Testis (tissue), 3 donors: ENCODE measurements around the gene MYADML2. TPM values are rescaled to one million over a fixed set of nuclear protein-coding genes. Genes with fewer than 3 reads are reported as not detected.

Experiments
- DNase-seq: peaks from one replicate; pipeline ENCODE4 v3.0.0-alpha.2; 2019
- H3K27ac ChIP-seq, 2 donors: fragments of 200-600 bp; sonication (generic); one replicate each; pipeline ENCODE4 v1.5.1; 2019
- H3K27me3 ChIP-seq: fragments of 200-600 bp; sonication (generic); one replicate; pipeline ENCODE4 v1.5.1; 2019
- H3K36me3 ChIP-seq: fragments of 200-600 bp; sonication (generic); one replicate; pipeline ENCODE4 v1.5.1; 2017; ENCODE audit warnings: low read depth; ENCODE audit errors: missing control alignments
- H3K4me1 ChIP-seq: fragments of 200-600 bp; sonication (generic); one replicate; pipeline ENCODE4 v1.5.1; 2019
- H3K4me3 ChIP-seq, 2 donors: fragments of 200-600 bp; sonication (generic); one replicate each; pipeline ENCODE4 v1.5.1; 2017 to 2019
- H3K9me3 ChIP-seq: fragments of 200-600 bp; sonication (generic); one replicate; pipeline ENCODE4 v1.5.1; 2017
- POLR2A ChIP-seq: fragments of 450-650 bp; IDR thresholded peaks from one replicate; pipeline ENCODE4 v1.6.1; 2017; ENCODE audit warnings: antibody characterized with exemption, mild to moderate bottlenecking, moderate library complexity
- WGBS, 2 donors: methylation state at CpG; one replicate each; pipeline ENCODE4 v1.1.5; 2018; 5-methylcytosine and 5-hydroxymethylcytosine counted together
- intact Hi-C: fragments of 100-400 bp; cut with DNase I; formaldehyde crosslinking; loops from one replicate; pipeline ENCODE4 v1.15.1; 2023; ENCODE audit warnings: low total_unique reads
- polyA plus RNA-seq: library from polyadenylated mRNA; stranded (reverse); fragments of 350-450 nt; fragmentation: Illumina TruSeq; extraction: RNeasy Lipid Tissue Mini Kit (QIAGEN cat#74804); gene quantifications from one replicate; pipeline ENCODE4 v1.2.3, GENCODE V29; 2014; ENCODE audit warnings: low read depth, low replicate concordance; ENCODE audit not compliant: insufficient read depth
- total RNA-seq, 2 donors: library from RNA; depleted of rRNA; stranded (reverse); fragments of >200 nt; gene quantifications; one replicate each; pipeline ENCODE4 v1.2.3, GENCODE V29; 2016
- TF ChIP-seq, protein P1 (sequence below), 3 experiments: fragments of 450-650 bp in 2 of 3; fragments of 200-600 bp in 1 of 3; sonication (generic) in 1 of 3; IDR thresholded peaks; one replicate each; pipeline ENCODE4 v1.5.1; 2016 to 2019; ENCODE audit warnings: antibody characterized with exemption in 3 of 3, mild to moderate bottlenecking in 2 of 3, moderate library complexity in 1 of 3

MYADML2 gene
- total and polyA plus RNA-seq, 3 donors from 2014 or later, result 0.16 to 0.57 (median 0.25) TPM

DNA sequence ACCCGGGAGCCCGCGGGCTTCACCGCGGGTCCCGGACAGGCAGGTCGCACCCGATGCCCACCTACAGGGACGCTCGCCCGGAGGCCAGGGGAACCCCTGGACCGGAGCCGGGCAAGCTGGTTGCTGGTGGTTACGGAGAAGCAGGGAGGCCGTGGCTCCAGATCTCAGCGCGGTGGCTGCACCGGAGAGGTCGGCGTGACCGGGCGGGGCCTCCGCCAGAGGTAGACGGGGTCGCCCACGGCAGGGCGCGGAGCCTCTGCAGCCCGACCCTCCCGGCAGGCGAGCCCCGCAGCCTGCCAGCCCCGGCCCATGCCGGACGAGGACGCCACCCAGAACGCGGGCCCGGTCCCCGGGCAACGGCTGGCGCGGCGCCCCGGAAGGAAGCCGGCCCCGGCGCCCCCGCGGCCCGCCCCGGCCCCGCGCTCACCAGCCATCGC, 36.2 kb downstream of the MYADML2 start:
- no peaks in the 10 kb centered on the region for H3K36me3 ChIP-seq
- 0 to 1% methylated on average over 1 to 36 of the region's 55 CpGs for WGBS, 2 donors
- DNase-seq, result no peak
- TF ChIP-seq, protein P1, sequence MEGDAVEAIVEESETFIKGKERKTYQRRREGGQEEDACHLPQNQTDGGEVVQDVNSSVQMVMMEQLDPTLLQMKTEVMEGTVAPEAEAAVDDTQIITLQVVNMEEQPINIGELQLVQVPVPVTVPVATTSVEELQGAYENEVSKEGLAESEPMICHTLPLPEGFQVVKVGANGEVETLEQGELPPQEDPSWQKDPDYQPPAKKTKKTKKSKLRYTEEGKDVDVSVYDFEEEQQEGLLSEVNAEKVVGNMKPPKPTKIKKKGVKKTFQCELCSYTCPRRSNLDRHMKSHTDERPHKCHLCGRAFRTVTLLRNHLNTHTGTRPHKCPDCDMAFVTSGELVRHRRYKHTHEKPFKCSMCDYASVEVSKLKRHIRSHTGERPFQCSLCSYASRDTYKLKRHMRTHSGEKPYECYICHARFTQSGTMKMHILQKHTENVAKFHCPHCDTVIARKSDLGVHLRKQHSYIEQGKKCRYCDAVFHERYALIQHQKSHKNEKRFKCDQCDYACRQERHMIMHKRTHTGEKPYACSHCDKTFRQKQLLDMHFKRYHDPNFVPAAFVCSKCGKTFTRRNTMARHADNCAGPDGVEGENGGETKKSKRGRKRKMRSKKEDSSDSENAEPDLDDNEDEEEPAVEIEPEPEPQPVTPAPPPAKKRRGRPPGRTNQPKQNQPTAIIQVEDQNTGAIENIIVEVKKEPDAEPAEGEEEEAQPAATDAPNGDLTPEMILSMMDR (IDR thresholded peaks at IDR 0.05), result no peak
- TF ChIP-seq POLR2A, result no peak
- H3K4me3 ChIP-seq, result peak overlapping the region; percentile 68 to 76
- H3K27me3 ChIP-seq, result no peaks in the 10 kb centered on the region
- intact Hi-C loops, result no loop called here
- peaks cover 11% of the 10 kb centered on the region for H3K4me1 ChIP-seq
- H3K9me3 ChIP-seq, result no peaks in the 10 kb centered on the region
- H3K27ac ChIP-seq, result peak overlapping the region in 1 of 2 donors; percentile 24

DNA sequence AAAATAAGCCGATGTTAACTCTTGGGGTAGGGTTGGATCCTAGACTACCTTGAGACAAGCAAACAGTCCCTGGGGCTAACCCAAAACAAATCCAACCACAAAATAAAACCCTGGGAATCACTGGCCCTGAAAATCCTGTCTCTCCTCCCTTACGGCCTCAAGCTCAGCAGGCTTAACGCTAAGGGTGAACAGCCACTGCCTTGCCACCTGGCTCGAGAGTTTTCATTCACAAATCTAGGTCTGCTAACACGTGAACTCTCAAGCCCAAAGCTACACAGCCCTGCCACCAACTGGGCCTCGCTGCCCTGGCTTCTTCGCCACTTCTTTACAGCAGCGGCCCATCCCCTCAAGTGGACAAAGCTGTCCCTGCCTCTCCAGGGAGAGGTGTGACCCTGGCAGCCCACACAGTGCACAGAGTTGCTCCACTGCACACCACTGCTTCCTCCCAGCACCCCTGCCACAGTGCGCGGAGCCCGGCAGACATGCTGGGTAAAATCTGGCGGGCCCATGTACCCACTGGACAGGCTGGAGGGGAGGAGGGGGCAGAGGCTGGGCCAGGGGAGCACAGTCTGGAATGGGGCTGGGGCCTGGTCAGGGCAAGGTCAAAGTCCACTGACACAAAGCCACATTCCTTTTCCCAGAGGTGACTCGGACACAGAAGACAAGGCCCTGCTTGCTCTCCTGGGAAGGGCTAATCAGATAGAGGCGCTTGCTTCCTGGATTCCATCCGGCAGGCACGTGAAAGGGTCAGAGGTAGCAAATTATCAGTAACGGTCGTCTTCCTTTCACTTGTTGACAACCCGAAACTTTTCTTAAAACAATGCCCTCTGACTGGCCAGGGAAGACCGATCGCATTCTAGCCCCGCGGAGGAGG, 36.8 kb downstream of the MYADML2 start:
- H3K4me1 ChIP-seq, result peaks cover 11% of the 10 kb centered on the region
- intact Hi-C loops, result no loop called here
- no peaks in the 10 kb centered on the region for H3K36me3 ChIP-seq
- H3K4me3 ChIP-seq, result peak overlapping the region; percentile 68 to 76
- no peaks in the 10 kb centered on the region for H3K9me3 ChIP-seq
- WGBS, 2 donors, result 38 to 42% methylated on average over 18 to 23 of the region's 23 CpGs
- no peaks in the 10 kb centered on the region for H3K27me3 ChIP-seq
- no peak for TF ChIP-seq POLR2A
- TF ChIP-seq, protein P1 (IDR thresholded peaks at IDR 0.05), result no peak
- no peak overlapping the region for H3K27ac ChIP-seq
- no peak for DNase-seq

- Histone ChIP-seq H3K9me3 (no peaks in the 10 kb centered on the region), H3K27me3 (no peaks in the 10 kb centered on the region), H3K27ac (no peak overlapping the region), H3K4me3 (no peak overlapping the region), H3K4me1 (peaks cover 11% of the 10 kb centered on the region), H3K36me3 (no peaks in the 10 kb centered on the region)
- DNase-seq, result no peak
- intact Hi-C loops, result no loop called here
- 98 to 100% methylated on average over 5 to 12 of the region's 12 CpGs for WGBS, 2 donors
- TF ChIP-seq, protein P1 (IDR thresholded peaks at IDR 0.05), result no peak
- TF ChIP-seq POLR2A, result no peak
Measured at GRCh38 chr17:81909231-81909630, 37.8 kb downstream of the MYADML2 start.

DNA sequence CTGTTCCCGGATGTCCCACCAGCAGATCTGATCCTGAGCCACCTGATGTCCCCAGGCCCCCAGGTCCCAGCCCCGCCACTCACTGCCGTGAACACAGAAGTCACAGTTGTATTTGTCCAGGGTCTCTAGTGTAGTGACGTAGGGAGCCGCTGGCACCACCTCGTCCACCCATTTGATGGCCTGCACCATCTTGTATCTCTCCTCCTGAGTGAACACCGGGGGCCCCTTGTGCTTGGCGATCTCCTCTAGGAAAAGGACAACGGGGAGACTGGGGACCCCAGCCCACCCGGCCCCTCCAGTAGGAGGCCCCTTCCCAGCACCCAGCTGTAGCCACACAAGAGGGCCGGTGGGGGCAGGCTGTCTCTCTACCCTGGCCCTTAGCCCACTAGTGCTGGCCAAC, 38.2 kb downstream of the MYADML2 start:
- intact Hi-C loops, result no loop called here

More for the DNA sequence above, 38.2 kb downstream of the MYADML2 start:
- peaks cover 11% of the 10 kb centered on the region for H3K4me1 ChIP-seq
- no peaks in the 10 kb centered on the region for H3K27me3 ChIP-seq
- H3K27ac ChIP-seq, result no peak overlapping the region
- H3K36me3 ChIP-seq, result no peaks in the 10 kb centered on the region
- H3K9me3 ChIP-seq, result no peaks in the 10 kb centered on the region
- TF ChIP-seq, protein P1 (IDR thresholded peaks at IDR 0.05), result no peak
- TF ChIP-seq POLR2A, result no peak
- no peak overlapping the region for H3K4me3 ChIP-seq
- 98 to 99% methylated on average over 7 to 11 of the region's 11 CpGs for WGBS, 2 donors
- DNase-seq, result no peak
